ENCODE measurements around the gene IFT122.

- TF ChIP-seq, protein P1, sequence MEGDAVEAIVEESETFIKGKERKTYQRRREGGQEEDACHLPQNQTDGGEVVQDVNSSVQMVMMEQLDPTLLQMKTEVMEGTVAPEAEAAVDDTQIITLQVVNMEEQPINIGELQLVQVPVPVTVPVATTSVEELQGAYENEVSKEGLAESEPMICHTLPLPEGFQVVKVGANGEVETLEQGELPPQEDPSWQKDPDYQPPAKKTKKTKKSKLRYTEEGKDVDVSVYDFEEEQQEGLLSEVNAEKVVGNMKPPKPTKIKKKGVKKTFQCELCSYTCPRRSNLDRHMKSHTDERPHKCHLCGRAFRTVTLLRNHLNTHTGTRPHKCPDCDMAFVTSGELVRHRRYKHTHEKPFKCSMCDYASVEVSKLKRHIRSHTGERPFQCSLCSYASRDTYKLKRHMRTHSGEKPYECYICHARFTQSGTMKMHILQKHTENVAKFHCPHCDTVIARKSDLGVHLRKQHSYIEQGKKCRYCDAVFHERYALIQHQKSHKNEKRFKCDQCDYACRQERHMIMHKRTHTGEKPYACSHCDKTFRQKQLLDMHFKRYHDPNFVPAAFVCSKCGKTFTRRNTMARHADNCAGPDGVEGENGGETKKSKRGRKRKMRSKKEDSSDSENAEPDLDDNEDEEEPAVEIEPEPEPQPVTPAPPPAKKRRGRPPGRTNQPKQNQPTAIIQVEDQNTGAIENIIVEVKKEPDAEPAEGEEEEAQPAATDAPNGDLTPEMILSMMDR (conservative IDR thresholded peaks at IDR 0.05; ENCODE audit: low read depth in 2 of 2), result no peak
- TF ChIP-seq CREB1 (CRISPR knock-in tag; IDR thresholded peaks at IDR 0.05; ENCODE audit: low read depth) (no peak), POLR2AphosphoS5 (IDR thresholded peaks at IDR 0.05; ENCODE audit: low read depth) (no peak), EZH2 (IDR thresholded peaks at IDR 0.05; ENCODE audit: low read depth, unreplicated experiment) (no peak), EZH2phosphoT487 (IDR thresholded peaks at IDR 0.05; ENCODE audit: unreplicated experiment) (no peak), ETS1 (IDR thresholded peaks at IDR 0.05) (no peak), REST (IDR thresholded peaks at IDR 0.05; ENCODE audit: unreplicated experiment) (no peak)
These were observed 124.0 kb downstream of the IFT122 start for GRCh38 chr3:129563850-129564535.
